Measurements from ENCODE around the gene STK38. TPM values are rescaled to one million over a fixed set of nuclear protein-coding genes. Genes with fewer than 3 reads are reported as not detected.

STK38 gene
- total RNA-seq, 2 donors from 2014 or later = 23.1 to 23.2 TPM

DNA sequence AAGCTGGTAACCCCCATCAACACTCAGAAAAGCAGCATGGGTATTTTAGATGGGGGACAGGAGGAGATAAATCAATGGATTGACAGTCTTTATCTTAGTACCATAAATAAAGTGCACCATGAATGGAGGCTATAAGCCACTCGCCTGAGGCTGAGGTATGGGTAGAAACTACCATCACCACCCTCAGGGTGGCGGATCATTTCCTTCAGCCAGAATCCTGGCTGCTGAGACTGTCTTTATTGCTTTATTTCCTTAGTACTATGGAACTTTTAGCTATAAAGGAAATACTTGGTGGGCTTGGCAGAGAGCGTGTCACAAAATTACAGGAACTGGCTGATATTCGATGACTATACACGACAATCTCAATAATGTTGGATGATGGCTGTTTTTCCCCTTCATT, 52.2 kb downstream of the STK38 start:
- H3K27me3 ChIP-seq (replicated peaks; ENCODE audit: insufficient read depth) = no peaks in the 10 kb centered on the region
- no peak overlapping the region for H3K4me3 ChIP-seq
- ATAC-seq (ENCODE audit: insufficient number of reproducible peaks, low FRiP score, low read depth) (no peak), DNase-seq (ENCODE audit: low spot score) (no peak)
- no peak overlapping the region for H3K27ac ChIP-seq
- TF ChIP-seq, protein P1, sequence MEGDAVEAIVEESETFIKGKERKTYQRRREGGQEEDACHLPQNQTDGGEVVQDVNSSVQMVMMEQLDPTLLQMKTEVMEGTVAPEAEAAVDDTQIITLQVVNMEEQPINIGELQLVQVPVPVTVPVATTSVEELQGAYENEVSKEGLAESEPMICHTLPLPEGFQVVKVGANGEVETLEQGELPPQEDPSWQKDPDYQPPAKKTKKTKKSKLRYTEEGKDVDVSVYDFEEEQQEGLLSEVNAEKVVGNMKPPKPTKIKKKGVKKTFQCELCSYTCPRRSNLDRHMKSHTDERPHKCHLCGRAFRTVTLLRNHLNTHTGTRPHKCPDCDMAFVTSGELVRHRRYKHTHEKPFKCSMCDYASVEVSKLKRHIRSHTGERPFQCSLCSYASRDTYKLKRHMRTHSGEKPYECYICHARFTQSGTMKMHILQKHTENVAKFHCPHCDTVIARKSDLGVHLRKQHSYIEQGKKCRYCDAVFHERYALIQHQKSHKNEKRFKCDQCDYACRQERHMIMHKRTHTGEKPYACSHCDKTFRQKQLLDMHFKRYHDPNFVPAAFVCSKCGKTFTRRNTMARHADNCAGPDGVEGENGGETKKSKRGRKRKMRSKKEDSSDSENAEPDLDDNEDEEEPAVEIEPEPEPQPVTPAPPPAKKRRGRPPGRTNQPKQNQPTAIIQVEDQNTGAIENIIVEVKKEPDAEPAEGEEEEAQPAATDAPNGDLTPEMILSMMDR (IDR thresholded peaks at IDR 0.05) = no peak
- H3K36me3 ChIP-seq = peaks cover 13% of the 10 kb centered on the region
- H3K9me3 ChIP-seq = no peaks in the 10 kb centered on the region
- no peaks in the 10 kb centered on the region for H3K4me1 ChIP-seq (ENCODE audit: control insufficient read depth in 1 of 2, low read depth in 2 of 2)

- no peak for ATAC-seq (ENCODE audit: insufficient number of reproducible peaks, low FRiP score, low read depth)
- H3K9me3 ChIP-seq = no peaks in the 10 kb centered on the region
- peaks cover 10% of the 10 kb centered on the region for H3K36me3 ChIP-seq
- no peaks in the 10 kb centered on the region for H3K4me1 ChIP-seq (ENCODE audit: control insufficient read depth in 1 of 2, low read depth in 2 of 2)
- no peak for DNase-seq (ENCODE audit: low spot score)
- TF ChIP-seq, protein P1 (IDR thresholded peaks at IDR 0.05) = no peak
- no peak overlapping the region for H3K4me3 ChIP-seq
- H3K27me3 ChIP-seq (replicated peaks; ENCODE audit: insufficient read depth) = no peaks in the 10 kb centered on the region
- H3K27ac ChIP-seq = no peak overlapping the region
Measured at GRCh38 chr6:36493859-36494258, 53.4 kb downstream of the STK38 start.

- TF ChIP-seq, protein P1 (IDR thresholded peaks at IDR 0.05) = no peak
- Histone ChIP-seq H3K27ac (no peak overlapping the region), H3K27me3 (replicated peaks; ENCODE audit: insufficient read depth) (no peaks in the 10 kb centered on the region), H3K4me3 (no peak overlapping the region), H3K4me1 (ENCODE audit: control insufficient read depth in 1 of 2, low read depth in 2 of 2) (peaks cover 0 to 5% of the 10 kb centered on the region in 2 donors), H3K9me3 (no peaks in the 10 kb centered on the region), H3K36me3 (peaks cover 10% of the 10 kb centered on the region)
- DNase-seq (ENCODE audit: low spot score) (no peak), ATAC-seq (ENCODE audit: insufficient number of reproducible peaks, low FRiP score, low read depth) (no peak)
Measured at GRCh38 chr6:36493319-36493718, 54.0 kb downstream of the STK38 start.

- DNase-seq (ENCODE audit: low spot score) (no peak), ATAC-seq (ENCODE audit: insufficient number of reproducible peaks, low FRiP score, low read depth) (no peak)
Measured at GRCh38 chr6:36492621-36493020, 54.7 kb downstream of the STK38 start.

GRCh38 chr6:36492092-36492491, 55.2 kb downstream of the STK38 start:
- Histone ChIP-seq H3K4me3 (no peak overlapping the region), H3K4me1 (ENCODE audit: control insufficient read depth in 1 of 2, low read depth in 2 of 2) (peaks cover 0 to 7% of the 10 kb centered on the region in 2 donors), H3K9me3 (no peaks in the 10 kb centered on the region), H3K27me3 (replicated peaks; ENCODE audit: insufficient read depth) (no peaks in the 10 kb centered on the region), H3K27ac (no peak overlapping the region), H3K36me3 (peaks cover 6% of the 10 kb centered on the region)
- TF ChIP-seq, protein P1 (IDR thresholded peaks at IDR 0.05) = no peak
- DNase-seq (ENCODE audit: low spot score) (no peak), ATAC-seq (ENCODE audit: insufficient number of reproducible peaks, low FRiP score, low read depth) (no peak)

More at GRCh38 chr6:36492621-36493020, 54.7 kb downstream of the STK38 start:
- H3K4me1 ChIP-seq (ENCODE audit: control insufficient read depth in 1 of 2, low read depth in 2 of 2) = peaks cover 0 to 7% of the 10 kb centered on the region in 2 donors
- H3K9me3 ChIP-seq = no peaks in the 10 kb centered on the region
- H3K4me3 ChIP-seq = no peak overlapping the region
- H3K27ac ChIP-seq = no peak overlapping the region
- H3K36me3 ChIP-seq = peaks cover 6% of the 10 kb centered on the region
- TF ChIP-seq, protein P1 (IDR thresholded peaks at IDR 0.05) = no peak
- no peaks in the 10 kb centered on the region for H3K27me3 ChIP-seq (replicated peaks; ENCODE audit: insufficient read depth)

Measured in thoracic aorta (tissue), 2 donors.